Esophagus (tissue), 2 donors: ENCODE data around the gene PRR22. TPM values are rescaled to one million over a fixed set of nuclear protein-coding genes. Genes with fewer than 3 reads are reported as not detected.
"Not testable (repeated sequence)": the region's sequence is repeated elsewhere in the genome, so short reads cannot be mapped to it uniquely, and the experiment has no call there.

Experiments used
- H3K27ac ChIP-seq, 2 donors: one replicate each; pipeline ENCODE4 v1.5.1; 2013; ENCODE audit warnings: low read depth in 2 of 2, mild to moderate bottlenecking in 2 of 2, inconsistent platforms in 1 of 2, low read length in 1 of 2, moderate library complexity in 1 of 2
- H3K27me3 ChIP-seq, 2 donors: one replicate each; pipeline ENCODE4 v1.6.1; 2013; ENCODE audit warnings: low read length in 2 of 2, control low read depth in 1 of 2, mild to moderate bottlenecking in 1 of 2; ENCODE audit not compliant: insufficient read depth in 2 of 2, control insufficient read depth in 1 of 2
- H3K36me3 ChIP-seq, 2 donors: one replicate each; pipeline ENCODE4 v1.6.1; 2013; ENCODE audit warnings: low read length in 1 of 2; ENCODE audit not compliant: control insufficient read depth in 2 of 2, insufficient read depth in 2 of 2
- H3K4me1 ChIP-seq, 2 donors: one replicate each; pipeline ENCODE4 v1.6.1; 2013; ENCODE audit warnings: low read length in 1 of 2; ENCODE audit not compliant: control insufficient read depth in 2 of 2, insufficient read depth in 2 of 2
- H3K4me3 ChIP-seq, 2 donors: one replicate each; pipeline ENCODE4 v1.5.1; 2013; ENCODE audit warnings: low read length in 2 of 2, mild to moderate bottlenecking in 2 of 2, low read depth in 1 of 2, moderate library complexity in 1 of 2
- H3K9me3 ChIP-seq, 2 donors: one replicate each; pipeline ENCODE4 v1.6.1; 2013; ENCODE audit warnings: mild to moderate bottlenecking in 2 of 2, low read depth in 1 of 2, low read length in 1 of 2, moderate library complexity in 1 of 2; ENCODE audit not compliant: control insufficient read depth in 2 of 2, insufficient read depth in 1 of 2
- WGBS, 2 donors: extraction: QIAGEN DNeasy Blood & Tissue Kit; methylation state at CpG; one replicate each; pipeline ENCODE4 v1.1.7; 2013; 5-methylcytosine and 5-hydroxymethylcytosine counted together
- polyA plus RNA-seq, 2 donors: library from polyadenylated mRNA; stranded (reverse); fragments of 200-250 nt; gene quantifications; one replicate each; pipeline ENCODE4 v1.2.3, GENCODE V29; 2013
- donor health status: healthy with polysubstance abuse.
- donor health status: Bipolar disorder and iron deficiency.

Gene PRR22
- polyA plus RNA-seq, 2 donors = 3.3 to 8.0 TPM

GRCh38 chr19:5738423-5738822 is 46.1 kb downstream of the PRR22 start:
- Histone ChIP-seq H3K4me3 (no peak overlapping the region), H3K36me3 (no peaks in the 10 kb centered on the region), H3K4me1 (no peaks in the 10 kb centered on the region), H3K9me3 (no peaks in the 10 kb centered on the region), H3K27ac (no peak overlapping the region), H3K27me3 (no peaks in the 10 kb centered on the region)
- whole genome bisulfite sequencing, 2 donors = 63 to 67% methylated on average over 8 of the region's 8 CpGs

GRCh38 chr19:5733172-5733571 is 51.4 kb downstream of the PRR22 start:
- H3K4me3 ChIP-seq, H3K36me3 ChIP-seq, H3K9me3 ChIP-seq, H3K4me1 ChIP-seq, H3K27me3 ChIP-seq, H3K27ac ChIP-seq: not testable (repeated sequence)
- WGBS, 2 donors = 81 to 84% methylated on average over 2 of the region's 2 CpGs

Other genes starting within 250 kb of the PRR22 start
- gene TINCR, start 216.8 kb downstream of the PRR22 start, polyA plus RNA-seq = 10 to 100 TPM; 43.1 to 59.7 TPM
- gene SAFB2, start 162.0 kb downstream of the PRR22 start, polyA plus RNA-seq = 10 to 100 TPM; 27.5 to 43.7 TPM
- gene SAFB, start 161.7 kb downstream of the PRR22 start, polyA plus RNA-seq = 10 to 100 TPM; 44.2 to 48.5 TPM
- gene MICOS13, start 104.2 kb downstream of the PRR22 start, polyA plus RNA-seq = 100 to 1,000 TPM in 1 of 2 donors, 10 to 100 TPM in 1; 86.8 to 104 TPM
- gene HSD11B1L, start 103.7 kb downstream of the PRR22 start, polyA plus RNA-seq = 1 to 10 TPM; 3.8 to 4.1 TPM
- gene RPL36, start 94.5 kb downstream of the PRR22 start, polyA plus RNA-seq = 1,000 to 10,000 TPM; 1,315 to 1,592 TPM
- 10 to 100 TPM; 19.3 to 36.1 TPM for gene LONP1, start 64.6 kb downstream of the PRR22 start, polyA plus RNA-seq
- not detected for gene CATSPERD, start 64.1 kb downstream of the PRR22 start, polyA plus RNA-seq
- gene DUS3L, start 6.4 kb upstream of the PRR22 start, polyA plus RNA-seq = 10 to 100 TPM; 32.3 to 53.9 TPM
- gene NRTN, start 20.3 kb upstream of the PRR22 start, polyA plus RNA-seq = 1 to 10 TPM; 2.2 to 2.8 TPM
- 10 to 100 TPM; 77.6 to 96.5 TPM for gene FUT6, start 55.0 kb upstream of the PRR22 start, polyA plus RNA-seq
- gene FUT3, start 66.7 kb upstream of the PRR22 start, polyA plus RNA-seq = 100 to 1,000 TPM; 121 to 183 TPM
- not detected for gene FUT5, start 85.8 kb upstream of the PRR22 start, polyA plus RNA-seq
- 100 to 1,000 TPM; 328 to 390 TPM for gene NDUFA11, start 119.0 kb upstream of the PRR22 start, polyA plus RNA-seq
- 1 to 10 TPM; 3.4 to 7.9 TPM for gene VMAC, start 120.1 kb upstream of the PRR22 start, polyA plus RNA-seq
- 10 to 100 TPM in 1 of 2 donors, 1 to 10 TPM in 1; 8.0 to 18.7 TPM for gene CAPS, start 129.5 kb upstream of the PRR22 start, polyA plus RNA-seq
- 10 to 100 TPM; 25.0 to 34.4 TPM for gene RANBP3, start 193.4 kb upstream of the PRR22 start, polyA plus RNA-seq